Astrocyte of the spinal cord (primary cell): Measurements from ENCODE around the gene ADGRD1.

Experiments used
- DNase-seq: peaks from one replicate; pipeline ENCODE4 v3.0.0; 2011; ENCODE audit warnings: low read depth, low spot score
- H3K4me3 ChIP-seq: 2 replicates; pipeline ENCODE4 v1.5.1; 2011; ENCODE audit warnings: low read depth, mild to moderate bottlenecking, low read length, moderate library complexity
- CTCF ChIP-seq: IDR thresholded peaks from 2 replicates; pipeline ENCODE4 v1.5.1; 2012; ENCODE audit warnings: low read depth, mild to moderate bottlenecking, low read length, inconsistent platforms
- in situ Hi-C: cut with HindIII; loops from 2 replicates; pipeline ENCODE4 v1.10.0; 2017; ENCODE audit warnings: low sequenced_read_pairs

The ADGRD1 gene

GRCh38 chr12:130956009-130956408 lies 2.3 kb downstream of the ADGRD1 start:
- no peak for TF ChIP-seq CTCF
- DNase-seq: no peak
- in situ Hi-C loops: no loop called here
- H3K4me3 ChIP-seq: no peak overlapping the region

GRCh38 chr12:130956456-130957303 lies 3.0 kb downstream of the ADGRD1 start:
- H3K4me3 ChIP-seq: no peak overlapping the region
- TF ChIP-seq CTCF: no peak
- in situ Hi-C loops: no loop called here
- DNase-seq: no peak

- no peak for DNase-seq
- no peak overlapping the region for H3K4me3 ChIP-seq
- in situ Hi-C loops: no loop called here
- TF ChIP-seq CTCF: no peak
Observed at GRCh38 chr12:130957304-130957621, 3.6 kb downstream of the ADGRD1 start.

GRCh38 chr12:130958557-130959140 lies 4.9 kb downstream of the ADGRD1 start:
- DNase-seq: no peak
- no peak overlapping the region for H3K4me3 ChIP-seq
- in situ Hi-C loops: no loop called here
- TF ChIP-seq CTCF: no peak

- DNase-seq: no peak
- no peak for TF ChIP-seq CTCF
- in situ Hi-C loops: no loop called here
- H3K4me3 ChIP-seq: no peak overlapping the region
Observed at GRCh38 chr12:130959632-130960031, 5.9 kb downstream of the ADGRD1 start.

- TF ChIP-seq CTCF: no peak
- no peak for DNase-seq
- in situ Hi-C loops: no loop called here
- no peak overlapping the region for H3K4me3 ChIP-seq
Observed at GRCh38 chr12:130960058-130960457, 6.4 kb downstream of the ADGRD1 start.
